ENCODE measurements around the gene RFX2. TPM values are rescaled to one million over a fixed set of nuclear protein-coding genes. Genes with fewer than 3 reads are reported as not detected.
A peak's percentile ranks its signal among the peaks of the same experiment; 100 is the strongest.

Gene RFX2
- total RNA-seq, 1 experiment from 2014 or later = 4.6 TPM

GRCh38 chr19:5954293-5954692 lies 156.0 kb downstream of the RFX2 start (continued):
- TF ChIP-seq PRDM15 (CRISPR knock-in tag; IDR thresholded peaks at IDR 0.05) (no peak), GRHL2 (CRISPR knock-in tag; IDR thresholded peaks at IDR 0.05; ENCODE audit: insufficient replicate concordance, severe bottlenecking) (no peak), ZNF317 (CRISPR knock-in tag; IDR thresholded peaks at IDR 0.05; ENCODE audit: borderline replicate concordance, low read depth) (no peak), ATF2 (CRISPR knock-in tag; IDR thresholded peaks at IDR 0.05; ENCODE audit: borderline replicate concordance, low read depth) (no peak)

DNA sequence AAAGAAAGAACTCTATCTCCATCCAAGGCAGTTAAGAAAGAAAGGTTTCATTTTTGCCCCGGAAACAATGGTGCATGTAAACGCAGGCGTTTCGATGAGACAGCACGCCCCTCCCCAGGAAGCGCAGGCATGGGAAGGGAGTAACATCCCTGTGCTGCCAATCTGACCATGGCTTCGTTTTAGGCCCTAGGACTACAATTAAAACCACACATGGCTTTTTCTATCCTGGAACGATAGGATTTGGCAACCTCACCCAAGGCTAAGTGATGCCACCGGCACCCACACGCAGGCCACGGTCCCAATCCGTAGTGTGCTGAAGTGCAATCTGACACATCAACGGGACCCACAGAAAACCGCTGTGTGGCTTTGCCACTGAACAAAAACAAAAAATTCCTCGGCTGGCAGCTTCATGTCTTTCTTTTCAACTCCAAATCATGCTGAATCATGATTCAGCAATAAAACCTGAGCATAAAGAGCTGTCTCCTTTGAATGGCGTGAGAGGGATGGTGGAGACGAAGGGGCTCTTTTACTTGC lies 156.6 kb downstream of the RFX2 start:
- Mint-ChIP-seq H3K9me3 (no peaks in the 10 kb centered on the region), H3K36me3 (no peaks in the 10 kb centered on the region), H3K27me3 (ENCODE audit: low read depth) (no peaks in the 10 kb centered on the region; the same call in 1 of the 2 replicates), H3K4me1 (peaks cover 95% of the 10 kb centered on the region), H3K4me3 (peak overlapping the region; percentile 22; the same call in 1 of the 2 replicates), H3K27ac (peak overlapping the region; percentile 88)
- POLR2A ChIA-PET = no interaction called here
- CTCF ChIA-PET = interaction anchor here (0.9 to 9.0 kb wide), 5 partner anchors 14 to 150 kb away, joined by 4 to 95 read pairs (median 10); no protein-coding TSS in a partner anchor
- ATAC-seq = no peak
- DNase-seq (ENCODE audit: low spot score) = no peak
- TF ChIP-seq ZNF425 (CRISPR knock-in tag; conservative IDR thresholded peaks at IDR 0.05) = no peak
- no peak for TF ChIP-seq RELA (CRISPR knock-in tag; IDR thresholded peaks at IDR 0.05; ENCODE audit: borderline replicate concordance)
- no peak for TF ChIP-seq CREB1 (CRISPR knock-in tag; IDR thresholded peaks at IDR 0.05)
- no peak for TF ChIP-seq ETV6 (CRISPR knock-in tag; IDR thresholded peaks at IDR 0.05)
- TF ChIP-seq, protein P1, sequence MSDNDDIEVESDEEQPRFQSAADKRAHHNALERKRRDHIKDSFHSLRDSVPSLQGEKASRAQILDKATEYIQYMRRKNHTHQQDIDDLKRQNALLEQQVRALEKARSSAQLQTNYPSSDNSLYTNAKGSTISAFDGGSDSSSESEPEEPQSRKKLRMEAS (CRISPR knock-in tag; IDR thresholded peaks at IDR 0.05) = no peak
- no peak for TF ChIP-seq PRRX2 (CRISPR knock-in tag; IDR thresholded peaks at IDR 0.05)
- no peak for TF ChIP-seq NFE2L1 (CRISPR knock-in tag; IDR thresholded peaks at IDR 0.05)
- TF ChIP-seq ZBTB21 (CRISPR knock-in tag; IDR thresholded peaks at IDR 0.05; ENCODE audit: borderline replicate concordance) = no peak
- no peak for TF ChIP-seq TEAD1 (CRISPR knock-in tag; IDR thresholded peaks at IDR 0.05)
- no peak for TF ChIP-seq ELF4 (CRISPR knock-in tag; IDR thresholded peaks at IDR 0.05; ENCODE audit: low read depth)
- no peak for TF ChIP-seq ZNF281 (CRISPR knock-in tag; IDR thresholded peaks at IDR 0.05)
- no peak for TF ChIP-seq ARID4B (CRISPR knock-in tag; IDR thresholded peaks at IDR 0.05; ENCODE audit: borderline replicate concordance)
- TF ChIP-seq CBFB (CRISPR knock-in tag; IDR thresholded peaks at IDR 0.05; ENCODE audit: low read depth) = no peak
- no peak for TF ChIP-seq GRHL2 (CRISPR knock-in tag; IDR thresholded peaks at IDR 0.05; ENCODE audit: insufficient replicate concordance, severe bottlenecking)
- no peak for TF ChIP-seq CREM (CRISPR knock-in tag; IDR thresholded peaks at IDR 0.05)
- no peak for TF ChIP-seq NR3C1 (CRISPR knock-in tag; conservative IDR thresholded peaks at IDR 0.05; ENCODE audit: low read depth)

Measured in WTC11 (cell line).